GM19328 (cell line): ENCODE measurements around the gene HDAC10.

Experiments used
- ATAC-seq: cut with Tn5 transposase; IDR thresholded peaks from one replicate; pipeline ENCODE4 v1.9.1; 2021; ENCODE audit warnings: mild to moderate bottlenecking, moderate library complexity; ENCODE audit not compliant: unreplicated experiment

HDAC10 gene

GRCh38 chr22:50243685-50244419 lies 7.2 kb downstream of the HDAC10 start:
- no peak for ATAC-seq

DNA sequence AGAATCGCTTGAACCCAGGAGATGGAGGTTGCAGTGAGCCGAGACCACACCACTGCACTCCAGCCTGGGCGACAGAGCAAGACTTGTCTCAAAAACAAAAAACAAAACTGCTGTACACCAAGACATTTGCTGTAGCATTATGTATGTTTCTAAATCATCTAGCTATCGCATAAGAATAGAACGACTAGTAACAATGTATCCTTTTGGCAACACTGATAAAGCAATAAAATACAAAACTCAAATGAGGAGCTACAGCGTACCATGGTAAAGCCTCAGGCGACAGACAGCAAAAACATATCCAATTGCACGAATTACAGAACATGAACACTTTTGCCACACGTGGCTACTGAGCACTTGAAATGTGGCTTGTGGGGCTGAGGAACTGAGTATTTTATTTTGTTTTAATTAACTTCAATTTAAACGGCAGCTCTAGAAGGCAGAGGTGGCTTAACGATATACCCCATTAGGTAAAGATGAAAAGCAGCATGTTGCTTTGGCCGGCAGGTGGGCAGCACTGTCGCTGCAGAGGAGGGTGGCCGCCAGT lies 8.6 kb downstream of the HDAC10 start:
- no peak for ATAC-seq

DNA sequence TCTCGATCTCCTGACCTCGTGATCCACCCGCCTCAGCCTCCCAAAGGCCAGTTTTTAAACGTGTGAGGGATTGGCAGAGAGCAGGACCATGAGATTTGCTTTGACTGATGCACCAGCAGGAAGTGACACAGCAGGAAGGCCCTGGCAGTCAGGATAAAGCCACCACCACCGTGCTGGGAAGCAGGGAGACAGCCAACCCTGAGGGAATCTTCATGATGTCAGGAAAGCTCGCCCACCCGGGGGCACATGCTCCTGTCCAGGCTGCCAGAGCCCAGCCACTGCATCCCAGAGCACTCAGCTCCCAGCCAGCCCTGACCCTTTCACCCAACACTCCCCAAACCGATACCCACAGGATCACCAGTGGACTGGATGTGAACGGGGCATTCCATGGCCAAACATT lies 12.3 kb downstream of the HDAC10 start:
- ATAC-seq: no peak

GRCh38 chr22:50236731-50237409 lies 14.2 kb downstream of the HDAC10 start:
- no peak for ATAC-seq

DNA sequence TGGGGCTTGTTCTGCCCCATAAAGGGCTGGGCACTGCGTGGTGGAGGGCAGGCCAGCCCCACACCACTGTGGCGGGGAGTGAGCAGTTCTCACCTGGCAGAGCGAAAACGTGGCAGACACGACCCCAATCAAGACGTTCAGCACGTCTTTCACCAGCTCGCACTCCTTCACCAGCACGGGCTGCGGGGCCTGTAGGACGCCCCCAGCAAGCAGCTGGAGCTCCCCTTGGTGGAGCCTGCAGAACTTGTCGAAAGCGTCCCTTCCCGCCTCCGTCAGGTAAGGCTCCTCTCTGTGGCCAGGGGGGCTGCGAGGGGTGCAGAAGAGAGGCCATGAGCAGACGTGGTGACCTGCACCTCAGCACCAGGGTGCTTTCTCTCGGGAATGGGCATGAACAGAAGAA lies 17.8 kb downstream of the HDAC10 start:
- no peak for ATAC-seq

- ATAC-seq: no peak
Measured at GRCh38 chr22:50232481-50233151, 18.4 kb downstream of the HDAC10 start.

GRCh38 chr22:50229370-50229769 lies 21.7 kb downstream of the HDAC10 start:
- ATAC-seq: no peak

DNA sequence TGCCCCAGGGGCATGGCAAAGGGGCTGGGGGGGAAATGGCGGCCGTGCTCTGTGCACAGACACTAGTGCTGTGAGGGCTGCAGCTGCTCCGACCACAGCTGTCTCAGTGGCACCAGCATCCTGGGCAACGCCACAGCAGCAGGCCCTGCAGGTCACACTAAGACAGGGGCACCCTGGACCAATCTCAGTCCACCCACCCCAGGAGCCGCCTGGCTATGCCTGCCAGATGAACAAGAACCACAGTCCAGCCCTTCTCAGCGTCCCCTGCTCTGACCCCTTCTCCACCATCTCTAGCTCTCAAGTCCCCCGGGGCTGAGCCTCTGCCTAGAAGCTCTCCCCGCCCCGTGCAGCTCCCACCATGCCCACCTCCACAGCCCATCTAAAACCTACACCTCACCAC lies 22.7 kb downstream of the HDAC10 start:
- no peak for ATAC-seq

- no peak for ATAC-seq
Measured at GRCh38 chr22:50227579-50228215, 23.4 kb downstream of the HDAC10 start.

DNA sequence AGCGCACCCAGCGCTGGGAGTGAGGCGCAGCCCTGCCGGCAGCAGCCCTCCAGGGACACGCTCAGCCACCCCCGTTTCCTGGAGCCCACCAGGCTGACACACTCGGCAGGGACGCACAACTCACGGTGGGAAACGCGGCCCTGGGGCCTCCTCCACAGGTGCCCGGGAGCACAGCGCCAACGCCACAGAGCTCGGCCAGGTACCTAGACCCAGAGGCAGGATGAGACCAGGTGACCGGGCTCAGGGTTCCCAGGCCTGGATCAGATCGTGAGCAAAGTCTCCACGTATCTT lies 24.2 kb downstream of the HDAC10 start:
- no peak for ATAC-seq

- ATAC-seq: no peak
Measured at GRCh38 chr22:50226063-50226874, 24.8 kb downstream of the HDAC10 start.

GRCh38 chr22:50225200-50225969 lies 25.7 kb downstream of the HDAC10 start:
- ATAC-seq: no peak

- no peak for ATAC-seq
Measured at GRCh38 chr22:50224071-50224470, 27.0 kb downstream of the HDAC10 start.

DNA sequence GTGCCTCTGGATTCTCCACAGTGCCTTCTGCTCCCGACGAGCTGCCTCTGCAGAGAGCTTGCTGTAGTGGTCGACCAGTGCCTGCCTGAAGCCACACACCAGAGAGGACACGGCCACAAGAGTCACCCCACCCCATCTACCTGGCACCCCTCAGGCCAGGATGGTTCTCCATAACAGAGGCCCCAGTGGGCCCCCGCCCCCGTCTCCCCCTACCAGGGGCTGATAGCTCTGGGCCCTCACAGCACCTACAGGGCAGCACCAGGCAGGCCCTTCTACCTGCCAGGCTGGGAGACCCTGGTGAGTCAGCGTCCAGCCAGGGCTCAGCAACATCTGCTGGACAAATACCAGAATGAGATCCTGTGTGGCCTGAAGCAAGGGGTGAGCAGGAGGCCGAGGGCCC lies 28.6 kb downstream of the HDAC10 start:
- no peak for ATAC-seq

DNA sequence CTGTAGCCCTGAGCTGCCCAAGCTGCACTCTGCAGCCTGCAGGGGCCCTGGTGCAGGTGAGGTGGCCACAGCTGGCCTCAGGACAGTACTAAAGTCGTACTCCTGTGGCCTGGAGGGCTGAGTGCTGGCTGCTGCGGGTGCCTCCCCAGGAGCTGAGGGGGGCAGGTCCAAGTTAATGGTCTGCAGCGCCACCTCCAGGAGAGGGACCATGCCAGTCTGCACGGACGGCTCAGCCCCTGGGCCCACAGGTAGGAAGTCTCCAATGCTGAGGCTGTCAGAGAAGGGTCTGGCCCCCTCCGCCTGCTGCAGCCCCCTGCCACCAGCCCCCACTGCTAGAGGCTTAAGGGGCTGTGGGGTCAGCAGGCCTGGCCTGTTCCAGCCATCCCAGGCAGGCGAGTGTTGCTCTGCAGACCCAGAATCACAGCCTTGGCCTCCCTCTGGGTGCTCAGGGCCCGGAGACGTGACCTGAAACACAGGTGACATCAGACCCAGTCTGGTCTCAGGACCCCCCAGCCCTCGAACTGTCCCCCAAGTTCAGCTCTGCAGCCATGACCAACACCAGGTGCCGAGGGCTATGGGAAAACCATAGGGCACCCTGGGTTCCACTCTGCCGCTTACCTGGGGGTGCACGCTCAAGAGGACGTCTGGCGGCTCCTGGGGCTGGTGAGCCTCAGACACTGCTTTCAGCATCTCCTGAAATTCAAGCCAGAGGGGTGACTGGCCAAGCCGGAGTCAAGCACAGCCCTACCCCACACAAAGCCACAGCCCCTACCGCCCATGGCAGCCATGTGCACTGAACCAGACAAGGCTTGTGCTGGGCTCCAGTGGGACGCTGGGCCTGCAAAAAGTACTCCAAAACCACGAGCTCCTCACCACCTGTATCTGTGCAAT lies 29.4 kb downstream of the HDAC10 start:
- no peak for ATAC-seq

GRCh38 chr22:50220603-50221409 lies 30.3 kb downstream of the HDAC10 start:
- no peak for ATAC-seq

DNA sequence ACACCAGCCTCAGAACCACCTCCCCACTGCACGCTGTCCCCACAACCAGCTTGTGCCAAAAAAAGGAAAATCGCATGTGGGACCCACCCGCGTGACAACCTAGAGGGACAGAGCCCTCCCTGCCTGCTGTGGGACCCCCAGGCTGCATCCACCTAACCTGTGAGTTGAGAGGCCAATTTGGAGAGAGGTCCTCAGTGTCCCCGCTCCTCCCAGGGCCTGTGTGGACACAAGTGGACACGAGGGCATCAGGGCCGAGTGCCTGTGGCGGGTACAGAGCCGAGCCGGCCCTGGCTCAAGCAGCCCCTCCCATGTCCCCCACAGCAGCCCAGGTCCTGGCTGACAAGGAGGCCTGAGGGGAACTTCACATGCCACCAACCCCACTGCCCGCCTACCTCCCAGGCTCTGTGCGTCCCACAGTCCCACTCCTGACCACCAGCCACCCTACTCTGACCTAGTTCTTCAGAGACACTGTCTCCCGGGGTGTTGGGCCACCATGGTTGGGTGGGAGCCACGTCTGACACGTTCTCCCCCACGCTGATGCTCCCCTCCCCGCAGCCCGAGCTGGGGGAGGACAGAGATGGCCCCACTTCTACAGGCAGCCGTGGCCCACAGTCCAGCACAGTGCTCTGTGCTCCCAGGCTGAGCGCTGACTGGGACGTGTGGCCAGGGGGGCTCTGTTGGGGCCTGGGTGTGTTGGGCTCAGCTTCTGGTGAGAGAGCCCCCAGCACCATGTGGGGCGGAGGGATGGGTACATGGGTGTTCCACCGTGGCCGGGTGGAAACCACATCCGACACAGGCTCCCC lies 31.1 kb downstream of the HDAC10 start:
- no peak for ATAC-seq
